HG02759 (cell line): ENCODE measurements around the gene GPC6.

ENCODE experiments used
- ATAC-seq: cut with Tn5 transposase; IDR thresholded peaks from one replicate; pipeline ENCODE4 v1.9.1; 2021; ENCODE audit warnings: mild to moderate bottlenecking, moderate library complexity; ENCODE audit not compliant: unreplicated experiment

GPC6 gene

DNA sequence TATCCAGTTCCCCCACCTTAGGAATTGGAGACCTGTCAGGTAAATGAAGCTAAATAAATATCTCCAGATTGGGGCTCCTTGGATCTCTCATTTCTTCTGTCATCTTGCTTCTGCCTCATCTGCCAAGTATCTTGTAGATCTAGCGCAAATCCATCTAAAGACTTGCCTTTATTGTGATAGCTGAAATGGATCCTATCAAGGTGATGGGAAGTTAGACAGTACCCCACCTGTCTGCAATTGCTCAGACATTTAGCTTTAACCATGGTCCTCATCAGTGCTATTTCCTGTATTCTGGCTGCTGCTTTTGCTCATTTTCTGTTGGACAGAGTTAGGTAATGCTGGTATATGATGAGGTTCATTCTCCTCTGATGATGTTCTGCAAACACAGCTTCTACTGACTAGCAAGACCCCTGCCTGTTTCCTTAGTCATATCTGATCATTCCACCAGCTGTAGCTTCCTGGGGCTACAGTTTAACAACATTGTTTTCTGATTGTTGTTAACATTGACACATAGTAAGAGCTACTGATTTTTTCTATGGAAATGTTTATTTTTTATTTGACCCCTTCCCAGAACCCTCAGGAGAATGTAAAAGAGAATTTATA lies 912.9 kb downstream of the GPC6 start:
- no peak for ATAC-seq

DNA sequence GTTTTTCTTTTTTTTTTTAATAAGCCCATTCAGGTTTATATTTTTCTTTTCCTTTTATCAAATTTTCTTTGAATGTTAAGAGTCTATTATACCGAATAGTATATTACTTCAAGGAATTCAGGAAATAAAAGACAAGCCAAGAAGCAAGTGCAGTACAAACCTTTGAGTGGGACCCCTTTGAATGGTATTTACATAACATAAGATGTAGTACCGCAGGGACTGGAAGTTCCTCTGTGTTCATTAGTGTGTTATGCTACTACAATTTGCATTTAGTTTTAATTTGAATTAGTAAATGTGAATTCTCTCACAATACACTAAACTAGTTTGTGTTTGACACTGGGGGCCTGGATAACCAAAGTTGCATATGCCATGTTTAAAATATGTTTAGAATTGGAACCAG lies 913.4 kb downstream of the GPC6 start:
- ATAC-seq = no peak

DNA sequence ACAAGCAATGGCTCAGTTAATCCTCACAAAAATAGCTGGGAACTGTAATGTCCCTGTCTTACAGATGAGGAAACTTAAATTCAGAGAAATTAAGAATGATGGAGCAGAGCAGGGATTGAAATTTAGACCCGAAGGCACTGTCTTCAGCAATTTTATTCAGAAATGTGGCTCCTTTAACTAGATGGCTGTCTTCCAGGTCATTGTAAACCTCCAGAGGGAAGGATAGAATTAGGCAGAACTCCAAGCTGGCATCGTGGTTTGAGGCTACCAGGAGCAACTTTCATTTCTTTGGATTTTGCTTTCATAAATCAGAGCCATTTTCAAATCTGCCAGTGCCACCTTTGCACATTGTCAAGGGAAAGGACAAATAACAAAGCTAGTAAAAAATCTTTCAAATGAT lies 913.9 kb downstream of the GPC6 start:
- no peak for ATAC-seq

DNA sequence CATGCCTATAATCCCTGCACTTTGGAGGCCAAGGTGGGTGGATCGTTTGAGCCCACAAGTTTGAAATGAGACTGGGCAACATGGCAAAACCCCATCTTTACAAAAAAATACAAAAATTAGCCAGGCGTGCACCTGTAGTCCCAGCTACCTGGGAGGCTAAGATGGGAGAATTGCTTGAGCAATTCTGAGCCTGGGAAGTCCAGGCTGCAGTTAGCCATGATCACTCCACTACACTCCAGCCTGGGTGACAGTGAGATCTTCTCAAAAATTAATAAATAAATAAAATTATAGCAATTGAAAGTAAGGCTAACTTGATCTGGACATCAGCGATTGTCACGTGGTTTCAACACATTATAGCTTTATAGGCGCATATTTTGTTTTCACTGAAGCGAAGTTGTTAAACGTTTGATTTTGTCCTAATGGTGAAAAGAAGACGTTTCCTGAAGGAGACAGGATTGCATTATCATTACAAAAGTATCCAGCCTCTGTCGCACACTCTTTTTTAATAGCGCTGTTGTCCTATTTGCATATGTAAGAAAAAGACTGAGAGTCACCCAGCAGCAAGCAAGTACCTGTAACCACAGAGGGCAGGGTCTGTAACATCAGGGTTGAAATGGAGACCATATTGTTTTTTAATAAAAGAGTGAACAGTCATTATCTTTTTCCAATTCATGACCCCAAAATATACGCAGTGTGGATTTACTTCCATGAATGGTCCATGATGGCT lies 917.2 kb downstream of the GPC6 start:
- no peak for ATAC-seq

DNA sequence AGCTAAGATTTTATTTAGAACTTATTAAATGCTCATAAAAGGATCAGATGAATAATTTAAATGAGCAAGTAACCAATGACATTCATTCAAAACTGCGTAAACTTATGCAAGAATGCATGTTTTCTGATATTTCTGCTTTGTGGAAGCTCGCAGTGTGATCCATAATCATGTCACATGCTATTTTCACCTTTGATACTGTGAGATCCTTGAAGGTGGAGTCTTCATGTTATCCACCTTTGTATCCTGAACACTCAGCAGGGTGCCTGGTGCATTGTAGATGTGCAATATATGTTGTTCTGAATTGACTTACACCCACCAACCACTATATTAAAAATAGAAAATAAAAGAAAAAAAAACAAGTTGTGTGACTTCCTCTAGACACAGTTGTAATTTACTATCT lies 919.4 kb downstream of the GPC6 start:
- ATAC-seq = no peak

DNA sequence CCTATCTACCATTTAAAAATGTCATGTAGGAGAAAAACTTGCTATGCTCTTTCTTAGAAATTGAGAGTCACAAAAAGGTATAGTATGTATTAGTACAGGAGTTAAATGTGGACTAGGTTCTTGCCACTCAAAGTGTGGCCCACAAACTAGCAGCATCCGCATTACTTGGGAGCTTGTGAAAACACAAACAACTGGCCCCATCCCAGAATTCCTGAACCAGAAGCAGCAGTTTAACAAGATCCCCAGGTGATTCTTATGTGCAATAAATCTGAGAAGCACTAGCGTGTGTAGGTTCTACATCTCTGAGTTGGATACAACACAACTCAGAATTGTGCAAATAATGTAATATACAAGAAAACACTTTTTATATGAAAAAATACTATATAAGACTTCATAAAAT lies 927.0 kb downstream of the GPC6 start:
- no peak for ATAC-seq

DNA sequence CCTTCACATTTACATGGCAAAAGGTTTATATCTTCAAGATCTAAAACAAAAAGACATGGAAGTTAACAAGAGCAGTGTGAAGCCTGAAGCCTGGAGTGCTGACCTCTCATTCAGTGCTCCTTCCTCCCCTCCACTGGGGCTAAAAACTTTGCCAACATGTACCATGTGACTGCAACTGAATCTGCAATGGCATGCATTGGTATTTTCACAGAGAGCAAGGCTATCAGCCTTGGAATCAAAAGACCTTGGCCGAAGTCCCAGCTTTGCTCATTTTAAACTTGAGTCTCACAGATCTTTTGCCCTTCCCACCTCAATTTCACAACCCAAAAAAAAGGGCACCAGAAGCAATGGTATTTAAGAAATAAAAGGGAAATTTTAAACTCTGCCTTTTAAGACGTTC lies 927.8 kb downstream of the GPC6 start:
- no peak for ATAC-seq

DNA sequence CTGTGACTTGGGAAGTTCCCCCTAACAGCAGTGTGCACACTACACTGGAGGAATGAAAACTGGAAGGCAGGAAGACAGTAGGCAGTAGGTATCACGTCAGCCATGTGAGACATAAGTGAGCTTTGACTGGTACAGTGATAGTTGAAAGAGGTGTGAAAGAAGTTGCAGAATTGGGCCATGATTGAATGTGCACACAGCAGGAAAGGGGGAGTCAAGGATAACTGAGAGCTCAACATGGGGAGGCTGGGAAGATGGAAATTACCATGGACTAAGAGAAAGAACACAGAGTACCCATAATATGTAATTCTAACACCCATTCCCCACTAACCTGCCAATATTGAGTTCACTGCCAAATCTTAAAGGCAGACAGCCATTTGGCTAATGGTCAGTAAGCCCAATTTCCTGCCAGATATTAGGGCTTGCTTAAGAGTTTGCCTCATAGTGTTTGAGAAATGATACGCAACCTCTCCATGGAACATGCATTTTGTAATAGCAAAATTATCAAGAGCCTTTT lies 931.2 kb downstream of the GPC6 start:
- ATAC-seq = no peak

DNA sequence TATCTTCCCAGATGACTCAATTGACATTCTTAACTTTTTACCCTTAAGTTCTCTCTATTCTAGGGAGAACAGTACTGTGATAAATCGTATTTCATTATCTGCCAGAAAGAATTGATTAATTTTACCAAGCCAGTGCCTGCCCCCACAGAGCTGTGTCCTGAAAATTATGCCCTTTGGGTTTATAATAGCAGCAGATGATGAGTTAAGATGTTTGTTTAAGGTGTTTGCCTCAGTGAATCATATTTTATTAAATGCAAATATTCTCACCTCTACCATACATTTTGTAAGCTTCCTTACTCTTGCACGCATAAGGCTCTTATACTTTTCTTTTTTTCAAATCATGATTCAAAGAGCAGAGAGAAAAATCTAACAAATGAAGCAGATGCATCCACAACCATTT lies 934.3 kb downstream of the GPC6 start:
- no peak for ATAC-seq

DNA sequence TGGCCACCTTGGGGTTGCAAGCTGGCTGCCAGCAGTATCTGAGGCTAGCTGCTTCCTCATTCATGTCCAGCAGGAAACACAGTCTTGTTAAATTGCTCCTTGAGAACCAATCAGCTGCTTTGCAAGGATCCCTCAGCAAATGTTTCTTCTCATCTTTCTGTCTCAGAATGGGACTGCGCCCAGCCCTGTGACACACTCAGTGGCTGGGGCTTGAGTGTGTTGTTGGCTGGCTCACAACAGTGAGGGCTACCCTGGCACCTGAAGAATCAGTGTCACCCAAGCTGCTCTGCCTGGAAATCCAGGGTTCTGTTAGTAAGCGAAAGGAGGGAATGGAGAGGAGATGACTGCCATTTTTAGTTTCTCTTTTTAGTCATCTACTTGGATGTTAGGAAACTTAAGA lies 935.7 kb downstream of the GPC6 start:
- no peak for ATAC-seq

DNA sequence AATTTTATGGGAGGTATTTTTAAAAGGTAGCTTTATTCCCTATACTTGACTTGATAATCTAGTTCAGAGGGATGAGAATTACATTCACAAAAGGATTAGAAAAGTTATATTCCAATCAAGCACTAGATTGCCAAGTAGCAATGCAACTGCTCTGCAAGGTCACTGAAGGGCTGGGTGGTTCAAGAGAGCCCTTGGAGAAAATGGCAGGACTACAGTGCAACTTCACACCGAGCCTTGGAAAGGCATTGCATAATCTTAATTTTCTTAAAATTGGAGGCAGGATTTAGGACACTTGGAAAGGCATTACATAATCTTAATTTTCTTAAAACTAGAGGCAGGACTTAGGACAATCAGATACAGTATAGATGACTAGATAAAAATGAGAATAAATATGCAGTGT lies 936.9 kb downstream of the GPC6 start:
- ATAC-seq = no peak

DNA sequence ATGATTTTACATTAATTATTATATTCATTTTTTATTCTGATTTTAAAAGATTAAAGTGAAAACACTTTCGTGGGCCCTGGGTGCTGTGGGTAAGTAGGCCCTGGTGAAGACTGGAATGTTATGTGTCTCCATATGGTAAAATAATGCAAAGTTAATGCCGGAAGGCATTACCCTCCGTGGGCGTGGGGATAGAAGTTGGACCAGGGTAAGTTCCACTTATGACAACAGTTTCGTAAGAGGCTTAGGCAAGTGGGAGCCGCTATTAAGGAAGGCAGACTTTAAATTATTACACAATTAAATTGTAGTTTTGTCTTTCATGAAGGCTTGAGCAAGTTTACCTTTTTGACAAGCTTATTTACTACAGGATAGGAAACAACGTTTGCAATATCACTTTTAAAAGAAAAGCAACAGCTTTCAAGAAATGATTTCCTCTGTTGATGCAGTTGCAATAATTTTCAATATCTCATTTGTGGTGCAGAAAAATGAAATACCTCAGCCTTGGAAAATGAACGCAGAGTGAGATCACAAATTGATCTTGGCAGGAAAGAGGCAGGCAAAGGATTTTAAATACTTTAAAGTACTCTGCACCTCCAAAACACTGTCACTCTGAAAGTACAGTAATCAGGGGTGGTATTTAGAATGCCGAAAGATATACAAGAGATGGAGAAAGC lies 942.3 kb downstream of the GPC6 start:
- no peak for ATAC-seq

DNA sequence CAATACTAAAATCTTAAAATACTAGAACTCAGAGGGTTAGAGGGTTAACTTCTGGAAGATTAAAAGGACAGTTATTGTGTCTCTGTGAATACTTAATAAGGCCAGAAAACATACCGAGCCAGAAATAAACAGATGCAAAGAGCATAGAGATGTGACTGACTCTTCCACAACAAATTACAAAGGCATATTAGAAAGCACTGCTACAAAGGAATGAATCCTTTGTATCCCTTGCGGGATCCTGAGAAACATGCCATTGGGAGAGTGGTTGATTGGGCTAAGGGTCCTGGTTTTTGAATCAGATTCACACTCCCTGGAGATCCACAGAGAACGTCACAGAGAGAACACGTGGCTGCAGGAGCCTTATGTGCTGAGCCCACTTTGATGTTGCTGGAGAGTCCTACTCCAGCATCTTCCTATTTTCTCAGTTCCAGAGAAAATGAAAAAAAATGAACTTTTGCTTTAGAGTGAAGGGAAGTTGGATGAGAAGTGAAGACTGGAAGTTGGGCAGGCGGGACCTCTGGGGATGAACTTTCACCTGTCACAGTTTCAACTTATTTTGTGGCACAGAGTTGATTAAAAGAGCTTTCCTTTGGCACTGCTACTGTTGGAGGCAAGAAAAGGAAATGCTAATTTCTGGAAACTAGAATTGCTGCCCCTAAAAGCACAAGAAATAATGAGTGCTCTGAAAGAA lies 943.0 kb downstream of the GPC6 start:
- no peak for ATAC-seq

DNA sequence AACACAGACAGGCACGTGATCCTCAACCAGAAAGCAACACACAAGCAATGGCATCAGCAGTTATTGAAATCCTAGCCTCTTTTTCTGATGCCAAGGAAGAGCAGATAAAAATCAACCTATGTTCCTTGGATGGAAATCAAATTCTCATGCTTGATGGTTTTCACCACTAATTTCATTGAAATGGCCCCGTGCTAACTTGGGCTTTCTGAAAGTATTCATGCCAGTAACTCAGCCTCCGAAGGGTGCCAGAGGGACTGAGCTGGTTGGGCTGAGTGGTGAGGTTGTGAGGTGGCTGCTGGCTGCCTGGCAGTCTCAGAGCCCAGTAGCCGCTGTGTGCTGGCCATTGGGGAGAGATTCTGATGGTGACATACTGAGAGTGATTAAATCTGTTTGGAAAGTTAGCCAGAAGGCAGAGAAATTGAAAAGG lies 943.6 kb downstream of the GPC6 start:
- ATAC-seq = no peak

DNA sequence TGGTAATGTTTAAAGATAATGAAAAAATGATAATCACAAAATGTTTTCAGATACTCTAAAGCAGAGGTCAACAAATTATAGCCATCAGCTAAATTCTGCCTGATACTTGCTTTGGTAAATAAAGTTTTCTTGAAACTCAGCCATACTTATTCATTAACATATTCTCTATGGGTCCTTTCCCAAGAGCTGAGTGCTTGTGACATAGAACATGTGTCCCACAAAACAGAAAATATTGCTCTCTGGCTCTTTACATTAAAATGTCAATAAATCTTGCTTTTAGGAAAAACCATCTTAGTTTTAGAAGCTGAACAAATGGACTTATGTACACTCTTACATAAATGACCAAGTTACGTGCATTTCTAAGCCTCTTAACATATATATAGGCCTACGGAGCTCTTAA lies 945.8 kb downstream of the GPC6 start:
- no peak for ATAC-seq

DNA sequence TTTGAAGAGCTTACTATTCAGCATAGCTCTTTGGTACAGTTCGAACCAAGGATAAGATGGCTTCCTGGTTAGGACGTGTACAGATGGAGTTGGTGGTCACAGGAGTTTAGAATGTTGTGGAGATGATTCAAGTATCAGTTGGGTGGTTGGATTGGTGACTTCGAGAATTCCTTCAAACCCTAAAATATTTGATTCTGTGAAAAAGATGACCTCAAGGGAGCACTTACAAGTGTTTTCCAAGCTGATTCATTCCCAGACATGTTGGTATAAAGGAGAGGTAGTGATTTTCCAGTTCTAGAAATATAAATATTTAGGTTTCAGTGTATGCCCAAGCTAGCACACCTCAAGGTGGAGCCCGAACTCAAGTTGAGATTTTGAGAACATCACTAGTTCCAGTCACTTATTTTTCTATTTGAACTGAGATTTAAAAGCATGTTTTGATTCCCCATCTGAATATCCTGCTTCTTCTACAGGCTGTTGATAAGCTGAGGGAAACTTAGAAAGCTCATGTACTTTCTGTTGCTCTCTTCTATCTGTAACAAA lies 946.8 kb downstream of the GPC6 start:
- no peak for ATAC-seq

DNA sequence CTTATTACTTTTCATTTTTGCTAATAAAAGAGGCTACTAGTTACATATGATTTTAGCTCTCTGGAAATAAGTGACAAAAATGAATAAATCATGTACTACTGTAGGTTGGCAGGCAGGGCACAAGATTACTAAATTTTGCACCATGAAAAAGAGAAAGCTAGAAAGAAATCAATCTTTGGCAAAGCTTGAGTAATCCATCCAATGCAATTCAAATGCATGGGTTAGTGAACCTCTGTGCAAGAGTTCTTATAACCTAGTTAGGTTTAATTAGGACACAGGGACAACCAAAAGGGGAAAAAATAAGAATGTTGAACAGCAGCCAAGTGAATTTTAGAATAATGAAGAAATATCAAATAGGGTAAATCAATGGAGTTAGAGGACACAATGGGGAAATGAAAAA lies 947.4 kb downstream of the GPC6 start:
- ATAC-seq = no peak

DNA sequence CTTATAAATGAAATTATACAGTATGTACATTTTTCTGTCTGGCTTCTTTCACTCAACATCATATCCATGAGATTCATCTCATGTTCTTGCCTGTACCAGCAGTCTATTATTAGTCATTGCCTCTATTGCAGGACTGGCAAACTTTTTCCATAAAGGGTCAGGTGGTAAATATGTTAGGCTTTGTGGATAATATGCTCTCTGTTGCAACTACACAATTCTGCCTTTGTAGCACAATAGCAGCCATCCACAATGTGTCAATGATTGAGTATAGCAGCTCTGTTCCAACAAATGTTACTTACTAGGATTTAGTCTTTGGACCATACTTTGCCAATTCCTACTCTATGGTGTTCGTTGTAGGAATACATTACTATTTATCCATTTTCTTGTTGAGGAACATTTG lies 948.5 kb downstream of the GPC6 start:
- no peak for ATAC-seq

DNA sequence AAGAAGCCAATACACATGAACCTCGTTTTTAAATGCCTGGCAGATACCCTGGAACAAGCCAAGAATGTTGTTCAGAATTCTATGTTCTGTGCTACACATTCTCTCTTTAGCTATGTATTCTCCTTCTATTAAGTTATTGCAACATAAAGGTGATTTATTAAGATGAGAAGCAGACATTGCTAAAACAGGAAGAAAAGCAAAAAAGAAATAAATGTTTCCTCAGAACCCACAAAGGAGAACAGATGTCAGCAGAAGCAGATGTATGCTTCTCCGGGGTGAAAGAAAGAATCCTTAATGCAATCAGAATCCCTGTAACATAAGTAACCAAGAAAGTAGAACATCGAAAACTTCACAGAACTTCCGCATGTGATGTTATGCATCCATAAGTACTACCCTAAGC lies 950.0 kb downstream of the GPC6 start:
- no peak for ATAC-seq

DNA sequence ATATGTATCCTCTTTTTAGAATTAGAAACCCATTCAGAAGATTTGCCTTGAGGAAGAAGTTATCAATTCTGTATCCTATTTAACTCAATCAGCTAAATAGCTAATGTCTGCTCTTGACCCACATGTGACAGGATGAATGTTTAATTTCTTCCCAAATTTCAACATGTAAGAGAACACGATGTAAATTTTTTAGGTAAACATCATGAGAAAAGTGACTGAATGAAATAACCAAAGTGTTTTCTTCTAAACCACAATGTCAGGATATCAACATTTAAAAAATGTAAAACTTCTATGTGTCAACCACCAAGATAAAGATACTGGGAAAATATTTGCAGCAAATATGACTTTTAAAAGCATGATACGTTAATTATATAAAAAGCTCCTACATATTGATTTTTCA lies 950.4 kb downstream of the GPC6 start:
- no peak for ATAC-seq

DNA sequence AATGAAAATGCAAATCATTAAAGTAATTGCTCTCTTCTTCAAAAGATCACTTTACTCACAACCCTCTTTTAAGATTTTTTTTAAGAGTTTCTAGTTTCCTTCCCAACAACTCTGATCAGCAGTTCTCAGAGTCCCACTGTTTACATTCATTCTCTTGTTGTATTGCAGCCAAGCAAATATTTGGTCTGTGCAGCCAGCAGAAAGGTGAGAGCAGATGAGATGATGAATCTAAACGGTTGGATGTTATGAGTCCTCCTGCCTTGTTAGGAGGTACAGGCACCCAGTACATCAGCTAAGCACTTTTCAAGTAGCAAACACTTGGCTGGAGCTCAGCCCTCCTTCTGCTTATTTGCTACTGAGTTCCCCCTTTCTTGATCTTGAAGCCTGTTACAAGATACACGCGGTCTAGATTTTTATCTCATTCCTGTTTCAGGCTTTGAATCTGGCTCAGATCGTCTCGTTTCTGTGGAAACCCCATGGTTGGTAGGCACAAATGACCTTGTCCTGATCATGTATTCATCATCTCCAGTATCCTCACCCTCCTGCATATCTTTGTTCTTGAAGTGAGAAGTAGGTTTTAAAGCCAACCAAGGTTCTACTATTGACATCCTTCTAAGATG lies 952.1 kb downstream of the GPC6 start:
- no peak for ATAC-seq
